Measurements from ENCODE around the gene PTGES3.
"Not testable (repeated sequence)": the region's sequence is repeated elsewhere in the genome, so short reads cannot be mapped to it uniquely, and the experiment has no call there.

Gene PTGES3

DNA sequence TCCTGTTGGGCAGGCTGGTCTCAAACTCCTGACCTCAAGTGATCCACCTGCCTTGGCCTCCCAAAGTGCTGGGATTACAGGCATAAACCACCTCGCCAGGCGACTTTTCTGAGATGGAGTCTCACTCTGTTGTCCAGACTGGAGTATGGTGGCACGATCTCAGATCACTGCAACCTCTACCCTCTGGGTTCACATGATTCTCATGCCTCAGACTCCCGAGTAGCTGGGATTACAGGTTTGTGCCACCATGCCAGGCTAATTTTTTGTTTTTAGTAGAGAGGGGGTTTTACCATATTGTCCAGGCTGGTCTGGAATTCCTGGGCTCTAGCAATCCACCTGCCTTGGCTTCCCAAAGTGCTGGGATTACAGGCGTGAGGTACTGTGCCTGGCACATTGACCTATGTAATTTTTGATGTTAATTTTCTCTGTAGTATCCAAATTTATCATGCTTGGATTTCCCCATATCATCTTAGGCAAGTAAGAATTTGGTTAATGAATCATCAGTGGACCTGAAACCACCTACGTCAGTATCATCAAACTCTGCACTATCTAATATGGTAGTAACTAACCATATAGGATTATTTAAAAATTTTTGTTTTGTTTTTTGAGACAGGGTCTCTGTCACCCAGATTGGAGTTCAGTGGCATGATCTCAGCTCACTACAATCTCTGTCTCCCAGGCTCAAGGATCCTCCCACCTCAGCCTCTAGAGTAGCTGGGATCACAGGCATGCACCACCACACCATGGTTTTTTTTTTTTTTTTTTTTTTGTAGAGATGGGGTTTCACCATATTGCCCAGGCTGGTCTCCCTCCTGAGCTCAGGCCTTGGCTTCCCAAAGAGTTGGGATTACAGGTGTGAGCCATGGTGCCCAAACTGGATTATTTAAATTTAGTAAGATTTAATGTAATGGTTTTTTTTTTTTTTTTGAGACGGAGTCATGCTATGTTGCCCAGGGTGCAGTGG lies 30.4 kb downstream of the PTGES3 start:
- no peak for DNase-seq (ENCODE audit: low read depth in 2 of 2)

DNA sequence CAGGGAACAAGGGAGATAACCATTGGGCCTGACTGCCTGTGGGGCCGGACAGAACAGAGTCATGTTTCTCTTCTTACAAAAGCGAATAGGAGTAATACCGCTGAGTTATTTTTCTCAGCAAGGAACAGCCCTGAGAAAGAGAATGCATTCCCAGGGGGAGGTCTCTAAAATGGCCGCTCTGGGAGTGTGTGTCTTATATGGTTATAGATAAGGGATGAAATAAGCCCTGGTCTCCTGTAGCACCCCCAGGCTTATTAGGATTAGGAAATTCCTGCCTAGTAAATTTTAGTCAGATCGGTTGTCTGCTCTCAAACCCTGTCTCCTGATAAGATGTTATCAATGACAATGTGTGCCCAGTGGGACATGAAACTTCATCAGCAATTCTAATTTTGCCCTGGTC lies 34.3 kb downstream of the PTGES3 start:
- not testable (repeated sequence) for DNase-seq (ENCODE audit: low read depth in 2 of 2)

DNA sequence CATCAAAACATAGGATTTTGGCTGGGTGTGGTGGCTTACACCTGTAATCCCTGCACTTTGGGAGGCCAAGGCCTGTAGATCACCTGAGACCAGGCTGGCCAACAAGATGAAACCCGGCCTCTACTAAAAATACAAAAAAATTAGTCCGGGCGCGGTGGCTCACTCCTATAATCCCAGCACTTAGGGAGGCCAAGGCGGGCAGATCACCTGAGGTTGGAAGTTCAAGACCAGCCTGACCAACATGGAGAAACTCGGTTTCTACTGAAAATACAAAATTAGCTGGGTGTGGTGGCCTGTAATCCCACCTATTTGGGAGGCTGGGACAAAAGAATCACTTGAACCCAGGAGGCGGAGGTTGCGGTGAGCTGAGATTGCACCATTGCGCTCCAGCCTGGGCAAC lies 40.1 kb downstream of the PTGES3 start:
- not testable (repeated sequence) for DNase-seq (ENCODE audit: low read depth in 2 of 2)

DNA sequence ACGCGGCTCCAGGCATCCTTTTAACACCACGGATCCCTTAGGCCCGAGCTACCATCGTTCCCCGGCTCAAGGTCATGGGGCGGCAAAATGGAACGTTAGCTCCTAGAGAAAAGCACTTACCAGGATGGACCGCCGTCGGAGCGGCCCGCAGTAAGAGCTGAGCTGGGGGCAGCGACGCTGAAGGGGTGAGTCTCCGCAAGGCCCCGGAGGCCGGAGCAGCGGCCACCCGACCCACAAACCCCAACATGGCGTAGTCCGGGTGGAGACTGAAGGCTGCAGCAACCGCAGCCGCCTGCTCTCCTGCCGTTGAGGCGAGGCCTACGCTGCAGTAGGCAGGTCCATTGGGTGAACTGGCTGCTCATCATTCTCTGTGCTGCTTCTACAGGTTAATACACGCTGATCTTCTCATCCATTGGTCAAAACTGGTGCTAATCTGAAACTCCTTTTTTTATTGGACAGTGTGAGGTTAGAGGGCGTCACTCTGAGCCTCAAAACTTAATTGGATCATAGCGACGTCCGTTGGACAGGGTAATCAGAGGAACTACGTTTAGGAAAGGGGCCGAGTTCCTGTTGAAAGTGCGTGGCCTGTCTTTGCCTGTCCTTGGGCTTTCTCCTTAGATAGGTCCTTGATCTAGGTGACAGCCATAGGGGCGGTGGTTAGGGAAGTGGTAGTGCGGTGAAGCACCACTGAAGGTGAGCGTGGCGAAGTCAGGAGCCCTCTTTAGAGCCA lies 42.2 kb downstream of the PTGES3 start, which contains the start of gene ATP5F1B:
TSS of gene ATP5F1B (minus strand) at position 268 of the 730 bp plus-strand sequence. CDS start at position 247, 21 bp downstream.
- peak; percentile 88 to 91 for DNase-seq (ENCODE audit: low read depth in 2 of 2)

DNA sequence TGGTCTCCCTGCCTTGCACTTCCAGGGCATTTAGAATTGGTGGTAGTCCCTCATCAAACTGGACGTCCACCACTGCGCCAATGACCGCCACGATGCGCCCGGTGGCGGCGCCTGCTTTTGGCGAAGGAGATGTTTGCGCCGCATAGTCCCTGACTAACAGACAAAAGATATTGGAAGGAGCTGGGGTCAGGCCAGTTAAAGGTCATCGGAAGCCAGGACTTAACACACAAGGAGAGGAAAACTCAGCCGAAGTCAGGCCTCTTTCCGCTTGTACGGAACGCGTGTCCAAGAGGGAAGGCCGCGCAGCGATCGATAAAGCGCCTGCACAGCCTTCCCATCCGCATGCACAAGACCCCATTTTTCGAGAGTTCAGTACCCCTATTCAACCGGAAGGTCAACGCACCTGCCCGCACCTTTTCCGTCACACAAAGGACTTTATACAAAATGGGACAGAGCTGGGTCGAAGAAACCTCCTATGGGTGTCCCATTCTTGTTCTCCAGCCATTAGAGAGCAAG lies 42.8 kb downstream of the PTGES3 start:
- DNase-seq (ENCODE audit: low read depth in 2 of 2), result no peak

DNA sequence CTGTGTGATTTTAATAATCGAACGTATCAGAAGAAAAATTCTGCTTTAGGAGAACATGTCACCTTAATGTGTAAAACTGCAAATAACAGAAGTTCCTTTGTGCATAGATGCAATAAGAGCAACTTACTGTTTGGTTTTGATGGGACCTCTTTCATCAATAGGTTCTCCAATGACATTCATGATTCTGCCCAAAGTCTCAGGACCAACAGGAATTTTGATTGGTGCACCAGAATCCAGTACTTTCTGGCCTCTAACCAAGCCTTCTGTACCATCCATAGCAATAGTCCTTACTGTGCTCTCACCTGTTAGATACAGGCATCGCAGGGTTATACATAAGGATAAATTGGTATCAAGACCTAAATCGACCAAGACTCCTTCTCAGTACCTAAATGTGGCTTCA lies 43.4 kb downstream of the PTGES3 start:
- no peak for DNase-seq (ENCODE audit: low read depth in 2 of 2)

DNA sequence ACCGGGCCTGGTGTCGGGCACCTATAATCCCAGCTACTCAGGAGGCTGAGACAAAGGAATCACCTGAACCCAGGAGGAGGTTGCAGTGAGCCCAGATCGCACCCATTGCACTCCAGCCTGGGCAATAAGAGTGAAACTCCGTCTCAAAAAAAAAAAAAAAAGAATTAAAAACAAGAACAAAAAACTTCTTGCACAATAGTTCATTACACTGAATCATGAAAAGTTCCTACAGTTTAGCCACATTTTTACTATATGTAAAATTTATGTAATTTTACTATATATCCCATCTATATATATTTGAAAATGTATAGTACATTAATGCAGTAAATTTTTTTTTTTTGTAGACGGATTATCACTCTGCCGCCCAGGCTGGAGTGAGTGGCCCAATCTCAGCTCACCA lies 46.9 kb downstream of the PTGES3 start:
- no peak for DNase-seq (ENCODE audit: low read depth in 2 of 2)

DNA sequence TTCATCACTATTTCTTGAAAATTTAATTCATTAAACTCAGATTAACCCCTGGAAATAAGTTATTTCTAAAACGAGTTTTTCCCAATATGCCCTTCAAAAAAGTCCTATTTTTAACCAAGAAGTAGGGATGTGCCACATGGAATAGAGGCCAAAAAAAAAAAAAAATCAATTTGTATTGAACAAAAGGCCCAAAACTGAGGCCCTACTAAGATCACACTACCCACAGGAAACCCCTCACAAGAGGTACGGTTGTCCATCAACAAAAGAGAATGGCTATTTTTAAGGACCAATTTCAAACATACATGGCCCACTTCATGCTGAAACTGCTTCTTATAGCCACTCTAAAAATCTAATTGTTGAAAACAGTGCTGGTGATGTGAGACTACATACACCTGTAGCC lies 50.5 kb downstream of the PTGES3 start:
- DNase-seq (ENCODE audit: low read depth in 2 of 2), result no peak

DNA sequence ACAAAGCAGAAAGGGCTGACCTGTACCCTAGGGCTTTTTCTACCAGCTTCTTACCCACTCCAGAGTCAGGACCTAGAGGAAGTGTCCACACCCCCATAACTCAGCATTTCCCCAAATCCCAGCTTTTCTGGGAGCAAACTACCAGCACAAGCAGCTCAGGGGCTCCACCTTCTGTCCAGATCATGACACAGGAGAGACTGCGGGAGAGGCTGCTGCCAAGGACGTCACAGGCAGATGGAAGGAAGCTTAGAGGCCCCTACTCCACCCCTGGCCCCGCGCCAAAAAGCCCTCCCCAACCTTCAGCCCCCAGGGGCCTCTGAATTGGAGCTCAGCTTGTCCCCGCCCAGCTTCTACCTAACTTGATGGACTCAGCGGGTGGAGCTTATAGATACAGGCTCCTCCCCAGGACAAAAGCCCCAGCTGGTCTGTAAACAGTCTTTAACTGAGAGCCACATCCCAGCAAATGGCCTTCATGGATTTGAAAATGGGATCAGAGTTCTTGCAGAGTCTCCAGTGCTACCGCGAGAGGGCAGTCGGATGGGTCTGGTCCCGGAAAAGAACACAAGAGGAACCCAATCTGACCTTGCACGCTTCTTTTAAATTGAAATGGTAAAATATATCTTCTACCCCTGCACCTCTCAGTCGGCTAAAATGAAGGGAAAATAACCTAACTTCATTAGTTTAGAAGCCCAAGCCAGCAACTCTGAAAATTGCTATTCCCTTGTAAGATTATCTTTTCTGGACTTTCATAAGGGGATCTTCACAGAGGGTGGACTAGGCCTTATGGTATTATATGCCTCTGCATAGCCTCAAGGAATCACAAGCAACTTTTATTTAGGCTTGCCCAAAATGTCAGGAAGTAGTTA lies 51.2 kb downstream of the PTGES3 start:
- peak; percentile 82 to 84 for DNase-seq (ENCODE audit: low read depth in 2 of 2)

DNA sequence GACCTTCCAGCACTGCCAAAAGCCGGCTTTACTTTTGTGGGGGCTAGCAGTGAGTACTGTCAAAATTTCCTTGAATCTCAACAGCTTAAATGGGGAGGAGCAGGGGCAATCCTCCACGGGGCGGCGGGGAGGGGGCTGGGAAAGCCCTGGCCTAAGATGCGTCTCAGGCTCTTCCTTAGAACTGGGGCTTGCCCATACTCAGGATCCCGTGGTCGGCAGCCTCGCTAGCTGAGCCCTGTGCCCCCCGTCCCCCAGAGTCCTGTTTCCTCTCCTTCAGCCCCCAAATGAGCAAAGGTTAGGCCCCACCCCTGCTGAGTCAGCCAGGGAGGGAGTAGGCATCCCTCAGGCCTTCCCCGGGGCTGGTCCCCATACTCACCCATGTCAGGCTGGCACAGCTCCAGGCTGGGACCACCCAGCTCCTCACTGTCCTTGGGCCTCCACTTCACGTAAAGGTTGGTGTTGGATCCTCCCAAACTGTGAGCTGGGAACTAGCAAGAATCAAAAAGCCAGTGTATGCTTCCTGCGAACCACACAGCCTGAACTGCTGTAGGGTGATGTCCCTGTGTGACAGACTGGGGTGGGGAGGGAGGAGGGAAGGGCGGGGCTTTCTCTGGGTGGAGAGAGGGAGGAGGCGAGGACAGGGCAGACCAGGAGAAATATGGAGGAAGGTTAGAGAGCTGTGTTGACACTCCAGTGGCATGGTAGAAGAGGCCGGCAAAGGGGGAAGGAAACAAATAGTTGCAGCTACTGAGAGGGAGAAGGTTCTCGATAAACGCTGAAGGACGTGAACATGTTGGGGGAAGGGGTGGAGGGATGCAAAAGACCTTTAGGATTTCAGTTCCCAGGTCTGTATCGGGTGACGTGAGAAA lies 52.0 kb downstream of the PTGES3 start:
- DNase-seq (ENCODE audit: low read depth in 2 of 2), result peak; percentile 78 to 79

DNA sequence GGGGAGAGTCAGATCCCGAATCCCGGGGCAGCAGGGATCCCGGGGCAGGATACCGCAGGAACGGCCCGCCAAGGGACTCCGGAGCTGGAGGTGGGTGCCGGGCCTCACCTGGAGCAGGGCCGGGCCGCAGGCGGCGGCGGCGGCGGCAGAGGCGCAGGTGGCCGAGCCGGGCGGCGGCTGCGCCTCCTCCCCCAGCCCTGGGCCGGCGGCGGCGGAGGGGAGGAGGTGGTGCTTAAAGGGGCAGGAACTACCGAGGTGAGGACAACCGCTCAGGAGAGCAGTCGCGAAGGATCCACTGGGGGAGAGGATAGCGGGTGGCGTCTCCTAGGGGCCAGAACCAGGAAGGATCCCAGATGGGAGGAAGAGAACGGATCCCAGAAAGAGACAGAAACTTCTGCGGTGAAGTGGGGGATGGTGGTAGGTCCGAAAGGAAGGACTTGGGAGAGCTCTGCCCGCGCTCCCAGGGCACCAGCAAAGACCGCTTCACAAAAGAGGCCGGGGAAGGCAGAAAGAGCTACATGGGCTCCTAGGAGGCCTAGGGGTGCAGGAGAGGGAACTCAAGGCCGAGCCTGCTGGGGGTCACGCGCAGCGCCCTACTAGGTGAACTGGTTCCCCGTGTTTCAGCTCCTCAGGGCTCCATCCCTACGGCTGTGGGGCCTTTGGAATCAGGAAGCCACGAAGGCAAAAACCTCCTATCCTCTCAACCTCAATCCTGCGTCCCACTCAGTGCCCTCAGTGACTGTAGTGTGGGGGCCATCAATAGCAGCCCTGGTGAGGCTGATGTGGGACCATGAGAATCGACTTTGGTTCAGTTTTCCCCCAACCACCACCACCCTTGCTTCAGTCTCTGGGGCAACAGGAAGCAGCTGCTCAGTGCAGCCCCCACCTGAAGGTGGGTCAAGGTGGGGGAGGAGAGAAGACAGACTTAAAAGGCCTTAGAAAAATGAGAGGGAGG lies 53.0 kb downstream of the PTGES3 start:
- DNase-seq (ENCODE audit: low read depth in 2 of 2), result peak in 1 of 2 donors; percentile 58

DNA sequence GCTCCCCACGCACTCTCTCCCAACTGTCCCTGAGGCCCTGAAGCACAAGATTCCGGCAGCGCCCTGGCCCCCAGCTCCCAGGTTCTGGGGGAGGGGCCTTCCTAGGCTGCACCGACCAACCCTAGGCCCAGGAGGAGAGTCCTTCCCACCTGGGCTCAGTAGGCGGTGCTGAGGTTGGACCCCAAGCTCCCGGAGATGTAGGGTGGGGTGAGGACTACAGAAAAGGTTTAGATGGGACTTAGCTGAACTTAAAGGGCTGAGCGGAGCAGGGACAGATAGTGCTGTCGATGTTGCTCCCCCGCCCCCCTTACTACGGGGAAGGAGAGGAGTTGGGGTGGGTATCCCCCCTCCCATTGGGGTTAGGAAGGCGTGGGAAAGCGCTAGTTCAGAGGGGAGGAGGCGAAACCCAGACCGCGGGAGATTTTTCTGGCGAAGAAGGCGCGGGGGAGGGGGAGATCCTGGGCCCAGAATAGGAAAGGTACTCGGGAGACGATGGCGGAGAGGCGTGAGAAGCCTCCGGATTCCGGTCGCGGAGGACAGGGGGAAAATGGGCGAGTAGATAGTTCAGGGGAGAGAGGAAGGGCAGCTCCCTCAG lies 53.7 kb downstream of the PTGES3 start:
- peak in 1 of 2 donors; percentile 24 for DNase-seq (ENCODE audit: low read depth in 2 of 2)

DNA sequence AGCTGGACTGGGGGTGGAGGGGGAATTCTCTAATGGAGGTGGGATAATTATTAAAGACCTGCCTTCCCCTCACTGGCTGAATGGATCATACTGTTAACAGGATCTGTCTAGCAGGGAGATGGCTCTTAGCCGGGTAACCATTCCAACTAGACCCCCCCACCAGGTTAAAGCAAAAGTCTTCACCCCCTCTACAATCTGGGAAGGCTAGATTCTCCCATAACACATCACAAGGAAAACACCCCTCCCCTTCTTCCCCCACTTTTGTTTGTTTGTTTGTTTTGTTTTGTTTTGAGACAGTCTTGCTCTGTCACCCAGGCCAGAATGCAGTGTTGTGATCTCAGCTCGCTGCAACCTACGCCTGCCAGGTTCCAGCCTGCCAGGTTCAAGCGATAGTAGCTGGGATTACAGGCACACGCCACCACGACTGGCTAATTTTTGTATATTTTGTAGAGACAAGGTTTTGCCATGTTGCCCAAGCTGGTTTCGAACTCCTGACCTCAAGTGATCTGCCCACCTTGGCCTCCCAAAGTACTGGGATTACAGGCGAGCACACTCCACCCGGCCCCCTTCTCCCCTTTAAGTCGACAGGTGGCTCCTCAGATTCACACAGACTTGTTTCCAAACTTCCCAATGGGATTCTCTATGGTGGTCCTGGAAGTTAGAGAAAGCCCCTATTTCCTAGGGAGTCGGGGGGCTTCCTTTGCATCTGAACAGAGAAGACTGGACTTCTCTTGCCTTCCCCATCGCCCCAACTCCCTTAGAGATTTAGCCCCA lies 54.4 kb downstream of the PTGES3 start:
- no peak for DNase-seq (ENCODE audit: low read depth in 2 of 2)

DNA sequence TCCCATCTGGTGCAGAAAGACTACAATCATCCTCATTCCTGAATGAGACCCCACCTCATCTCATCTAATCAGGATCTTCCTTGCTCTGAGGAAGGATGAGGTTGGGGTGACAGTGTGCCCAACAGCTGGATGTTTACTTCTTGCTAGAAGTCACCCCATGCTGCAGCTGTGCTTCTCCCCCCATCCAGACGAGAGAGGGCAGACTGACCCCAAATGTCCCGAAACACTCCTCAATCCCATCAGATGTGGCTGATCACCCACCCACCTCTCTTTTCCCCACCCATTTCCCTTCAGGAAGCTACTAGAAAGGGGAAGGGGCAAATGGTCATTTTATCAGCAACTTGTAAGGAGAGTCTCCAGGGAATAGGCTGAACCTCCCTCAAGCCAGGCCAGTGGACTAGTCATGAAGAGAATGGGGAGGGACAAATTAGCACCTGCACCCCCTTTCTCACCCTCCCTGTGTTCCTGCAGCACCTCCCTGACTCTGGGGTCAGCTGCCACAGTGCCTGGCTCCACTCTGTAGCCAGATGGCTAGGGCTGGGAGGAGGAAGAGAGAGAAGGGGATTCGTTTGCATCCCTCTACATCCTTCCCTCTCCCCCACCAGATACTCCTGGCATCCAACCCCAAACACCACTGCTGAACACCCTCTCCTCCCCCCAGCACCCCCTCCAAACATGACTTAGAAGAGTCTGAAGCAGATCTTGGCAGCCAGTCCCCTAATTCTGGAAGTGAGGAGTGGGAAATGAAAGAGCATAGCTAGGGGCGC lies 55.2 kb downstream of the PTGES3 start:
- DNase-seq (ENCODE audit: low read depth in 2 of 2), result no peak

DNA sequence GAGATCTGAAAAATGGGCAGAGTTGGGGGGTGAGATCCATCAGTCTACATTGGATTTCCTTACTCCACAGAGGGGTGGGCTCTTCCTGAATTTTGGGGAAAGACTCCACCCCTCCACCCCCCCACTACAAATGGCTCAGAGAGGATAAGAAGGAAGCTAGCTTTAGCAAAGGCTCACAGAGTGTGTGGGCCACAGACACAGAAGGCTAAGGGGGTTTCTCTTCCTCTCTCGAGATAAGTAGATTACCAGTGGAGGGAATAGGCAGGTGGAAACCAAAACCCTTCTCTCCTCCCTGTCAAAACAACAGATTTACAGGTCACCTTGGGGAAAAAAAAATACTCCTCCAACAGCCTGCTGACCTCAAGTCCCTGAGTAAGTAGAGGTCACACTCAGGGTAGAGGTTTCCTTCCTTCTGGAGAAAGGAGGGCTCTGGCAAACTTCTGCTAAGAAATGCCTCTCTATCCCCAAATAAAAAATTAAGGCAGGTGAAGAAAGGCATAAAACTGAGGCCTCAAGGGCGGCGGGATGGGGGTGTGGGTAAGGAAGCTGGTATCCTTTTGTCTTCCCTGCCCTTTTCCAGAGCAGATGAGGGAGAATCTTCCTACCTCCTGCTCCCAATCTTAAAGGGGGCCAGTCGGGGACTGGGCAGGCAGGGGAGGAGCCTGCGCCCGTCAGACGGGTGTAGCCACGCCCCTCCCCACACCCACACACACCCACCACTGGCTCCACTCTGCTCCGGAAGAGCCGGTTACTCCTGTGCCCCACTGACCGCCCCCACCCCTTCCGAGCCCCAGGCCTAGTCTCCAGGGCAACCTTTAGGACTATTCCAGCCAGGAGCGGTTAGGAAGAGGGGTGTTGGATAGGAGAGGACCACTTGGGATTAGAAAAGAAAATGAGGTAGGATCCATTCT lies 56.0 kb downstream of the PTGES3 start:
- peak; percentile 47 to 67 for DNase-seq (ENCODE audit: low read depth in 2 of 2)

DNA sequence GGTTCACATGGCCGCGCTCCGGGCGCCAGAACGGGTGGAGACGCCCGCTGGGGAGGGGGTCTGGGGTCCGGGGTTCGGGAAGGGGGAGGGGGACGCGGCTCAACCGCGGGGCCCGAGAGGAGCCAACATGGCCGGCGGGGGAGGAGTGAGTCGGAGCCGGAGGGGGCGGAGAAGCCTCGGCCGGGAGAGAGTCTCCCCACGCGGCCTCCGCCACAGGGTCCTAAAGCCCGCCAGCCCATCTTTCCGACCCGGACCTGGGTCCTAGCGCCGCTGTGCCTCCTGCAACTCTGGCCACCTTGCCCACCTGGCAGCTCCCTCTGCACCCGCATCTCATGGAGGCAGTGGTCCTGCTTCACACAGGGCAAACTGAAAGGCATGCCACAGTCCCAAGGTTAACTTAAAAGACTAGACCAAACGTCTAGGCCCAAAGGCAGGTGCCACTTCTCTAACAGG lies 57.9 kb downstream of the PTGES3 start, which contains the start of gene BAZ2A:
TSS of gene BAZ2A (minus strand) at position 147 of the 453 bp plus-strand sequence. CDS start 12,796 bp downstream, outside the sequence.
- DNase-seq (ENCODE audit: low read depth in 2 of 2), result peak; percentile 74 to 84
